WTC11 (cell line): ENCODE results near the gene ANO3.

Experiments used
- CREM ChIP-seq: sonication (generic); formaldehyde crosslinking; IDR thresholded peaks from 2 replicates; pipeline ENCODE4 v1.8.1; 2022; ENCODE audit warnings: mild to moderate bottlenecking, missing genetic modification reagents, moderate library complexity
- GABPB1 ChIP-seq: sonication (generic); formaldehyde crosslinking; IDR thresholded peaks from 2 replicates; pipeline ENCODE4 v1.8.1; 2023; ENCODE audit warnings: mild to moderate bottlenecking, missing genetic modification reagents
- IRF2 ChIP-seq: sonication (generic); formaldehyde crosslinking; IDR thresholded peaks from 2 replicates; pipeline ENCODE4 v1.8.0; 2022; ENCODE audit warnings: low read depth, missing genetic modification reagents, borderline replicate concordance
- SMAD3 ChIP-seq: sonication (generic); formaldehyde crosslinking; IDR thresholded peaks from 2 replicates; pipeline ENCODE4 v1.8.0; 2022; ENCODE audit warnings: missing genetic modification reagents, mild to moderate bottlenecking, borderline replicate concordance
- ZNF138 ChIP-seq: sonication (generic); formaldehyde crosslinking; conservative IDR thresholded peaks from 2 replicates; pipeline ENCODE4 v1.8.1; 2022; ENCODE audit warnings: mild to moderate bottlenecking, moderate library complexity, missing genetic modification reagents
- TF ChIP-seq, protein P1 (sequence below): fragments of 200-600 bp; IDR thresholded peaks from 2 replicates; pipeline ENCODE4 v1.8.0; 2022; ENCODE audit warnings: antibody characterized with exemption
- TF ChIP-seq, protein P2 (sequence below): sonication (generic); formaldehyde crosslinking; IDR thresholded peaks from 2 replicates; pipeline ENCODE4 v1.8.0; 2022; ENCODE audit warnings: mild to moderate bottlenecking, missing genetic modification reagents
- TF ChIP-seq, protein P3 (sequence below): sonication (generic); formaldehyde crosslinking; IDR thresholded peaks from 2 replicates; pipeline ENCODE4 v1.8.1; 2023; ENCODE audit warnings: mild to moderate bottlenecking, missing genetic modification reagents, moderate library complexity
- TF ChIP-seq, protein P4 (sequence below): sonication (generic); formaldehyde crosslinking; IDR thresholded peaks from 2 replicates; pipeline ENCODE4 v1.8.1; 2022; ENCODE audit warnings: low read depth, missing genetic modification reagents, borderline replicate concordance

DNA sequence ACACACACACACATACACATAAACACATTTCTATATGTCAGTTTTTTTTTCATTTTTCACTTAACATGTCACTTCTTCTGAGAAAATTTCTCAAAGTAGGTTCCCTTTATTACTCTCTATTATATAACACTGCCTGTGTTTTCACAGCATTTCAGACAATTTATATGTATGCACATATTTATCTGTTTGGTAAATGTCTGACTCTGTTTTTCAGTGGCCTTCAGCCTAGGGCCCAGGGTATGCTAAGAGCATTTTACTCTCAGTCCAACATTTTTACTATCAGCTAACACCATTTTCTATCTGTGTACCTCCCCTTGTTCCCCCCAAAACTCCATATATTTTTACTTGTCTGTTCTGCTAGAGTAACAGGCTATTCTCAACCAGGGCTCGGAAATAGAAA, 92.3 kb downstream of the ANO3 start:
- TF ChIP-seq, protein P1, sequence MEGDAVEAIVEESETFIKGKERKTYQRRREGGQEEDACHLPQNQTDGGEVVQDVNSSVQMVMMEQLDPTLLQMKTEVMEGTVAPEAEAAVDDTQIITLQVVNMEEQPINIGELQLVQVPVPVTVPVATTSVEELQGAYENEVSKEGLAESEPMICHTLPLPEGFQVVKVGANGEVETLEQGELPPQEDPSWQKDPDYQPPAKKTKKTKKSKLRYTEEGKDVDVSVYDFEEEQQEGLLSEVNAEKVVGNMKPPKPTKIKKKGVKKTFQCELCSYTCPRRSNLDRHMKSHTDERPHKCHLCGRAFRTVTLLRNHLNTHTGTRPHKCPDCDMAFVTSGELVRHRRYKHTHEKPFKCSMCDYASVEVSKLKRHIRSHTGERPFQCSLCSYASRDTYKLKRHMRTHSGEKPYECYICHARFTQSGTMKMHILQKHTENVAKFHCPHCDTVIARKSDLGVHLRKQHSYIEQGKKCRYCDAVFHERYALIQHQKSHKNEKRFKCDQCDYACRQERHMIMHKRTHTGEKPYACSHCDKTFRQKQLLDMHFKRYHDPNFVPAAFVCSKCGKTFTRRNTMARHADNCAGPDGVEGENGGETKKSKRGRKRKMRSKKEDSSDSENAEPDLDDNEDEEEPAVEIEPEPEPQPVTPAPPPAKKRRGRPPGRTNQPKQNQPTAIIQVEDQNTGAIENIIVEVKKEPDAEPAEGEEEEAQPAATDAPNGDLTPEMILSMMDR = no peak
- no peak for TF ChIP-seq IRF2
- no peak for TF ChIP-seq CREM (CRISPR knock-in tag)
- no peak for TF ChIP-seq ZNF138
- TF ChIP-seq, protein P2, sequence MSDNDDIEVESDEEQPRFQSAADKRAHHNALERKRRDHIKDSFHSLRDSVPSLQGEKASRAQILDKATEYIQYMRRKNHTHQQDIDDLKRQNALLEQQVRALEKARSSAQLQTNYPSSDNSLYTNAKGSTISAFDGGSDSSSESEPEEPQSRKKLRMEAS (CRISPR knock-in tag) = no peak
- TF ChIP-seq GABPB1 = no peak
- TF ChIP-seq SMAD3 (CRISPR knock-in tag) = no peak
- TF ChIP-seq, protein P3, sequence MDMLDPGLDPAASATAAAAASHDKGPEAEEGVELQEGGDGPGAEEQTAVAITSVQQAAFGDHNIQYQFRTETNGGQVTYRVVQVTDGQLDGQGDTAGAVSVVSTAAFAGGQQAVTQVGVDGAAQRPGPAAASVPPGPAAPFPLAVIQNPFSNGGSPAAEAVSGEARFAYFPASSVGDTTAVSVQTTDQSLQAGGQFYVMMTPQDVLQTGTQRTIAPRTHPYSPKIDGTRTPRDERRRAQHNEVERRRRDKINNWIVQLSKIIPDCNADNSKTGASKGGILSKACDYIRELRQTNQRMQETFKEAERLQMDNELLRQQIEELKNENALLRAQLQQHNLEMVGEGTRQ (CRISPR knock-in tag) = no peak
- TF ChIP-seq, protein P4, sequence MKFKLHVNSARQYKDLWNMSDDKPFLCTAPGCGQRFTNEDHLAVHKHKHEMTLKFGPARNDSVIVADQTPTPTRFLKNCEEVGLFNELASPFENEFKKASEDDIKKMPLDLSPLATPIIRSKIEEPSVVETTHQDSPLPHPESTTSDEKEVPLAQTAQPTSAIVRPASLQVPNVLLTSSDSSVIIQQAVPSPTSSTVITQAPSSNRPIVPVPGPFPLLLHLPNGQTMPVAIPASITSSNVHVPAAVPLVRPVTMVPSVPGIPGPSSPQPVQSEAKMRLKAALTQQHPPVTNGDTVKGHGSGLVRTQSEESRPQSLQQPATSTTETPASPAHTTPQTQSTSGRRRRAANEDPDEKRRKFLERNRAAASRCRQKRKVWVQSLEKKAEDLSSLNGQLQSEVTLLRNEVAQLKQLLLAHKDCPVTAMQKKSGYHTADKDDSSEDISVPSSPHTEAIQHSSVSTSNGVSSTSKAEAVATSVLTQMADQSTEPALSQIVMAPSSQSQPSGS (CRISPR knock-in tag) = no peak
